ENCODE data around the gene PCNX2. TPM values are rescaled to one million over a fixed set of nuclear protein-coding genes. Genes with fewer than 3 reads are reported as not detected.
A peak's percentile ranks its signal among the peaks of the same experiment; 100 is the strongest.

Gene PCNX2
- total and polyA plus RNA-seq, 2 donors (not counting 3 experiments of a cell fraction or from before 2014, with no cell fraction given), result 6.6 to 11.0 TPM

DNA sequence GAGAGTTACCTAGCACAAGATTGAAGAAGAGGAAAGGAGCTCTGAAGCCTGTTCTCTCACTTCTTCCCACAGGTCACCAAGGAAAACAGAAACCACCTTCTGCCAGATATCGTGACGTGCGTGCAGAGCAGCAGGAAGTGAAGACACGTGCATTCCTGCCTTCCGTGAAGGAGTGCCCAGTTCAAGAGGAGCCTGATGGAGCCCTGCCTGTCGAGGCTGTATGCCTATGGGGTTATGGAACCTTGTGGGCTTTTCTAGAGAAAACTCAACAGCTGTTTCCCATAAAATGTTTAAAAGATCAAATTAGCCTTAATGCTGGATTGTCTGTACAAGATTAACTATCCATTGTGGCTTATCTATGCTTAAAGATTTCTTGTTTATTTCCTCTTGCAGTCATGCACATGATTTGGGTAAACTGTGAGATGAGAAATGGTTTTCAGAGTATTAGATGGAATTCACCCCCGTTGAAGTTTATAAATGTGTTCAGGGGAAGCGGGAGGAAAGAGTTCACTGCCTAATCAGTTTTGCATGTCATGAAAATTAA, 317.4 kb downstream of the PCNX2 start:
- Histone ChIP-seq H3K9me3 (replicated peaks; ENCODE audit: control insufficient read depth, insufficient read depth, low read length) (no peaks in the 10 kb centered on the region), H3K27me3 (ENCODE audit: control insufficient read depth in 2 of 2, insufficient read depth in 2 of 2, low read length in 2 of 2) (no peaks in the 10 kb centered on the region), H2AFZ (ENCODE audit: low read depth, low read length) (no peak overlapping the region), H3K36me3 (ENCODE audit: control insufficient read depth in 2 of 2, extremely low read depth in 1 of 2, insufficient read depth in 2 of 2, low read length in 2 of 2) (peaks cover 0 to 1% of the 10 kb centered on the region in 2 experiments), H3K4me1 (ENCODE audit: control insufficient read depth, extremely low read depth, insufficient read depth, low read length) (peaks cover 2% of the 10 kb centered on the region), H4K20me1 (replicated peaks; ENCODE audit: control insufficient read depth, extremely low read depth, insufficient read depth, low read length) (no peaks in the 10 kb centered on the region), H3K9ac (replicated peaks; ENCODE audit: extremely low read depth, insufficient read depth, low read length) (no peak overlapping the region), H3K9me1 (replicated peaks; ENCODE audit: control insufficient read depth, extremely low read depth, insufficient read depth, low read length) (no peaks in the 10 kb centered on the region), H3K27ac (ENCODE audit: insufficient read depth, low read depth, low read length) (no peak overlapping the region), H3K4me3 (replicated peaks in 1 of 3; ENCODE audit: insufficient read depth in 1 of 3, low read depth in 1 of 3, low read length in 3 of 3) (no peak overlapping the region), H3K79me2 (ENCODE audit: control insufficient read depth, insufficient read depth, low read length) (no peaks in the 10 kb centered on the region), H3K4me2 (ENCODE audit: insufficient read depth, low read length) (no peak overlapping the region)
- ChIA-PET POLR2A (no interaction called here), CTCF (no interaction called here)
- dilution Hi-C loops (cut with MboI; ENCODE audit: extremely low pct_ligation_motif_present, low sequenced_read_pairs), result no loop called here
- FAIRE-seq (no peak), DNase-seq (ENCODE audit: low read depth, low spot score) (peak; percentile 57)
- intact Hi-C loops (cut with micrococcal nuclease), result no loop called here
- no peak for TF ChIP-seq POLR2A (IDR thresholded peaks at IDR 0.05; ENCODE audit: low read depth, low read length)
- TF ChIP-seq GATA2 (IDR thresholded peaks at IDR 0.05; ENCODE audit: insufficient read depth, insufficient read length, low read depth, low read length), result no peak
- no peak for TF ChIP-seq JUN (IDR thresholded peaks at IDR 0.05; ENCODE audit: borderline replicate concordance, insufficient read depth, insufficient read length, low read depth)
- TF ChIP-seq FOS (IDR thresholded peaks at IDR 0.05; ENCODE audit: borderline replicate concordance, insufficient read depth, low read length), result no peak
- TF ChIP-seq, protein P1, sequence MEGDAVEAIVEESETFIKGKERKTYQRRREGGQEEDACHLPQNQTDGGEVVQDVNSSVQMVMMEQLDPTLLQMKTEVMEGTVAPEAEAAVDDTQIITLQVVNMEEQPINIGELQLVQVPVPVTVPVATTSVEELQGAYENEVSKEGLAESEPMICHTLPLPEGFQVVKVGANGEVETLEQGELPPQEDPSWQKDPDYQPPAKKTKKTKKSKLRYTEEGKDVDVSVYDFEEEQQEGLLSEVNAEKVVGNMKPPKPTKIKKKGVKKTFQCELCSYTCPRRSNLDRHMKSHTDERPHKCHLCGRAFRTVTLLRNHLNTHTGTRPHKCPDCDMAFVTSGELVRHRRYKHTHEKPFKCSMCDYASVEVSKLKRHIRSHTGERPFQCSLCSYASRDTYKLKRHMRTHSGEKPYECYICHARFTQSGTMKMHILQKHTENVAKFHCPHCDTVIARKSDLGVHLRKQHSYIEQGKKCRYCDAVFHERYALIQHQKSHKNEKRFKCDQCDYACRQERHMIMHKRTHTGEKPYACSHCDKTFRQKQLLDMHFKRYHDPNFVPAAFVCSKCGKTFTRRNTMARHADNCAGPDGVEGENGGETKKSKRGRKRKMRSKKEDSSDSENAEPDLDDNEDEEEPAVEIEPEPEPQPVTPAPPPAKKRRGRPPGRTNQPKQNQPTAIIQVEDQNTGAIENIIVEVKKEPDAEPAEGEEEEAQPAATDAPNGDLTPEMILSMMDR (IDR thresholded peaks at IDR 0.05; ENCODE audit: extremely low read depth in 1 of 2, insufficient read depth in 1 of 2, low read depth in 1 of 2, low read length in 2 of 2), result no peak
- TF ChIP-seq, protein P2, sequence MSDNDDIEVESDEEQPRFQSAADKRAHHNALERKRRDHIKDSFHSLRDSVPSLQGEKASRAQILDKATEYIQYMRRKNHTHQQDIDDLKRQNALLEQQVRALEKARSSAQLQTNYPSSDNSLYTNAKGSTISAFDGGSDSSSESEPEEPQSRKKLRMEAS (IDR thresholded peaks at IDR 0.05; ENCODE audit: insufficient read depth, insufficient read length), result no peak
- no peak for TF ChIP-seq POLR2AphosphoS5 (IDR thresholded peaks at IDR 0.05; ENCODE audit: insufficient read depth, low read depth, low read length)
- TF ChIP-seq EZH2 (IDR thresholded peaks at IDR 0.05; ENCODE audit: borderline replicate concordance, low read depth, low read length, severe bottlenecking), result no peak
- no peak for TF ChIP-seq MYC (IDR thresholded peaks at IDR 0.05; ENCODE audit: low read depth, low read length)
- no TSS peak for BruUV-seq (replicated peaks)
